GM12874 (cell line): ENCODE measurements around the gene CFAP299.

Experiments used
- CTCF ChIP-seq: IDR thresholded peaks from 2 replicates; pipeline ENCODE4 v1.5.1; 2011; ENCODE audit warnings: low read depth, mild to moderate bottlenecking, control low read depth, low read length, moderate library complexity; ENCODE audit not compliant: insufficient read depth

CFAP299 gene

GRCh38 chr4:80492761-80493160 is 157.2 kb downstream of the CFAP299 start:
- no peak for TF ChIP-seq CTCF

DNA sequence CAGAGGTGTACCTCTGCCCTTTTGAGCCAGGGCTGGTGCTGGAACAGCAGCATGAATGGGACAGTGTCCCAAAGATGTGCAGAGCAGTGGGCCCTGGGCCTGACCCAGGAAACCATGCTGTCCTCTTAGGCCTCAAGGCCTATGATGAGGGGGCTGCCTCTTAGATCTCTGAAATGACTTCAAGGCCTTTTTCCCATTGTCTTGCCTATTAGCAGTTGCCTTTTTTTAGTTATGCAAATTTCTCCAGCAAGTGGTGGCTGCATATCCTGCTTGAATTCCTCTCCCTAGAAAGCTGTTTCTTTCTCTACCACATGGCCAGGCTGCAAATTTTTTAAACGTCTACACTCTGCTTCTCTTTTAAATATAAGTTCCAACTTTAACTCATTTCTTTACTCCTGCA is 160.3 kb downstream of the CFAP299 start:
- TF ChIP-seq CTCF, result no peak

DNA sequence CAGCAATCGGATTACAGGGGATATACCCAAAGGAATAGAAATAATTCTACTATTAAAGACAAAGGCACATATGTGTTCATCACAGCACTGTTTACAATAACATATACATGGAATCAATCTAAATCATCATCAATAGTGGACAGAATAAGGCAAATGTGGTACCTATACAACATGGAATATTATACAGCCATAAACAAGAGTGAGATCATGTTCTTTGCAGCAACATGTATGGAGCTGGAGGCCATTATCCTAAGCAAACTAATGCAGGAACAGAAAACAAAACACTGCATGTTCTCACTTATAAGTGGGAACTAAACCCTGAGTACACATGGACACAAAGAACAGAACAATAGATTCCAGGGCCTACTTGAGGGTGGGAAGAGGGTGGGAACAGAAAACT is 163.2 kb downstream of the CFAP299 start:
- TF ChIP-seq CTCF, result no peak

DNA sequence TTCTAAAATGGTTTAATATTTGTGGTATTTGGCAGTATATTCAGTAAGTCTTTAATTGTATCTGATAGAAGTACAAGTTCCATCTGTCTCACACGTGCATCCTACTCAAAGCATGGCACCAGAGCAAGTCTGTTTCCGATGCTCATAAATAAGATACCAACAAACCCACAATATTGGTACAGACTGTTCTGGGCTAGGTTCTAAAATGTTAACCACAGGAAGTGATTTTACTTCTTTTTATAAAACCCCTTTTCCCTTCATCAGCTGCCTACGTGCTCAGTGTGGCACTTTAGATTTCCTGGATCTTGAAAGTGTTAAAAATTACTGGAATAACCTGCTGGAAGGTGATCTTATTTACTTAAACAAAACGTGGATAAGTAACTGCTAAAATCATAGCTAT is 165.1 kb downstream of the CFAP299 start:
- no peak for TF ChIP-seq CTCF

GRCh38 chr4:80507077-80507476 is 171.5 kb downstream of the CFAP299 start:
- no peak for TF ChIP-seq CTCF

DNA sequence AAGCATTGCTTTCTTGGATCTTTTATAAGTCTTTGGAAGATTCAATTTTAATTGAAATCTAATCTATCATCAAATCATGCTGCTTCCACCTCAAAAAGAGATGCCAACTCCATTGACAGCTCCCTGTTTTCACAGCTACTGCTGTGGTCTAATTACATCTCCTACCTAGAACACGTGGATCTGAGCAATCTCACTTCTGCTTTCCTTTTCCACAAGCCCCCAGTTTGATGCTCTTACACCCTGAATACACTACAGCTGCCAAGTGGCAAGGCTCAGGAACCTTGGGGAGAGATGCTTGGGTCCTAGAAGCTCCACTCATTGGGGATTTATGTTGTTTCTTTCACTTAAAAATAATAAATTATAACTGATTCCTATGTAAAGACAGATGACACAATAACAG is 172.0 kb downstream of the CFAP299 start:
- TF ChIP-seq CTCF, result no peak

GRCh38 chr4:80515496-80515895 is 180.0 kb downstream of the CFAP299 start:
- TF ChIP-seq CTCF, result no peak

DNA sequence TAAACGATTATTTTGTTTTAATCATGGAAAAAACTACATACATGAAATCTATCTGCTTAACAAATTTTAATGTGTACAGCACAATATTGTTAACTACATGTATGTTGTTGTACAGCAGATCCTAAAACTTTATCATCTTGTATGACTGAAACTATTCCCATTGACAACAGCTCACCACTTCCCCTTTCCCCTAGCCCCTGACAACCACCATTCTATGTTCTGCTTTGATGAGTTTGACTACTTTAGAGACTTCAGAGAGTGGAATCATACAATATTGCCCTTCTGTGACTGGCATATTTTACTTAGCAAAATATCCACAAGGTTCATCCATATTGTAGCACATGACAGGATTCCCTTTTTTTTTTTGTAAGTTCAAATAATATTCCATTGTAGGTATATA is 185.9 kb downstream of the CFAP299 start:
- TF ChIP-seq CTCF, result no peak
